ENCODE results near the gene TNFSF9. TPM values are rescaled to one million over a fixed set of nuclear protein-coding genes. Genes with fewer than 3 reads are reported as not detected.

The TNFSF9 gene
- total RNA-seq, 3 donors from 2014 or later (not counting 1 experiment from before 2014, with no cell fraction given): 3.3 to 6.0 (median 5.6) TPM

DNA sequence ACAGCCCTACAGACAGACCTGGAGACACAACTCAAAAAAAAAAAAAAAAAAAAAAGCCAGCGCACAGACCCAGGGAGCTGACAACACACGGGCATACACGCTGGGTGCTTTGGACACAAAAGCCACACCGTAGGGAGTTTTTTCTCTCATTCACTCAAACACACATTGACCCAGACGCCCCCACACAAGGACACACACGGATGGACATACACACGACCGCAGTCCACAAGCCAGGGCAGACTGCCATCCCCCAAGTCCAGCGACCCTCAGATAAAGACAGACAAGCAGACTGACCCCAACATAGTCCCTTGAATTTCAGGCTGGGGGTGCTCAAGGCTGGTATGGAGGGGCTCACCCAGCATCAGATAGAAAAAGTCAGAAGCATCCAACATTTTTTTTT lies 16.7 kb upstream of the TNFSF9 start:
- no peaks in the 10 kb centered on the region for H3K9me3 Mint-ChIP-seq
- TF ChIP-seq, protein P1, sequence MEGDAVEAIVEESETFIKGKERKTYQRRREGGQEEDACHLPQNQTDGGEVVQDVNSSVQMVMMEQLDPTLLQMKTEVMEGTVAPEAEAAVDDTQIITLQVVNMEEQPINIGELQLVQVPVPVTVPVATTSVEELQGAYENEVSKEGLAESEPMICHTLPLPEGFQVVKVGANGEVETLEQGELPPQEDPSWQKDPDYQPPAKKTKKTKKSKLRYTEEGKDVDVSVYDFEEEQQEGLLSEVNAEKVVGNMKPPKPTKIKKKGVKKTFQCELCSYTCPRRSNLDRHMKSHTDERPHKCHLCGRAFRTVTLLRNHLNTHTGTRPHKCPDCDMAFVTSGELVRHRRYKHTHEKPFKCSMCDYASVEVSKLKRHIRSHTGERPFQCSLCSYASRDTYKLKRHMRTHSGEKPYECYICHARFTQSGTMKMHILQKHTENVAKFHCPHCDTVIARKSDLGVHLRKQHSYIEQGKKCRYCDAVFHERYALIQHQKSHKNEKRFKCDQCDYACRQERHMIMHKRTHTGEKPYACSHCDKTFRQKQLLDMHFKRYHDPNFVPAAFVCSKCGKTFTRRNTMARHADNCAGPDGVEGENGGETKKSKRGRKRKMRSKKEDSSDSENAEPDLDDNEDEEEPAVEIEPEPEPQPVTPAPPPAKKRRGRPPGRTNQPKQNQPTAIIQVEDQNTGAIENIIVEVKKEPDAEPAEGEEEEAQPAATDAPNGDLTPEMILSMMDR (IDR thresholded peaks at IDR 0.05): no peak
- intact Hi-C loops (cut with micrococcal nuclease): no loop called here
- peaks cover 28 to 35% of the 10 kb centered on the region in 2 donors for H3K4me1 Mint-ChIP-seq
- H3K4me3 ChIP-seq (ENCODE audit: low read length): no peak overlapping the region
- no peaks in the 10 kb centered on the region for H3K27me3 ChIP-seq (ENCODE audit: control insufficient read depth, insufficient read depth, low read length)
- no peak for DNase-seq
- no peaks in the 10 kb centered on the region for H3K27me3 Mint-ChIP-seq (ENCODE audit: low read depth in 2 of 2)
- H3K9me3 ChIP-seq (ENCODE audit: control insufficient read depth, insufficient read depth, low read length): no peaks in the 10 kb centered on the region
- no peak overlapping the region for H3K27ac ChIP-seq (ENCODE audit: low read length)
- peaks cover 33% of the 10 kb centered on the region for H3K4me1 ChIP-seq (ENCODE audit: control insufficient read depth, insufficient read depth, low read length)
- whole genome bisulfite sequencing (ENCODE audit: insufficient coverage): 88% methylated on average over 8 of the region's 9 CpGs
- no peaks in the 10 kb centered on the region for H3K36me3 ChIP-seq (ENCODE audit: control insufficient read depth, insufficient read depth, low read length)
- H3K27ac Mint-ChIP-seq: no peak overlapping the region
- H3K36me3 Mint-ChIP-seq: no peaks in the 10 kb centered on the region
- H3K4me3 Mint-ChIP-seq: peak overlapping the region; percentile 50
- no peak for ATAC-seq

DNA sequence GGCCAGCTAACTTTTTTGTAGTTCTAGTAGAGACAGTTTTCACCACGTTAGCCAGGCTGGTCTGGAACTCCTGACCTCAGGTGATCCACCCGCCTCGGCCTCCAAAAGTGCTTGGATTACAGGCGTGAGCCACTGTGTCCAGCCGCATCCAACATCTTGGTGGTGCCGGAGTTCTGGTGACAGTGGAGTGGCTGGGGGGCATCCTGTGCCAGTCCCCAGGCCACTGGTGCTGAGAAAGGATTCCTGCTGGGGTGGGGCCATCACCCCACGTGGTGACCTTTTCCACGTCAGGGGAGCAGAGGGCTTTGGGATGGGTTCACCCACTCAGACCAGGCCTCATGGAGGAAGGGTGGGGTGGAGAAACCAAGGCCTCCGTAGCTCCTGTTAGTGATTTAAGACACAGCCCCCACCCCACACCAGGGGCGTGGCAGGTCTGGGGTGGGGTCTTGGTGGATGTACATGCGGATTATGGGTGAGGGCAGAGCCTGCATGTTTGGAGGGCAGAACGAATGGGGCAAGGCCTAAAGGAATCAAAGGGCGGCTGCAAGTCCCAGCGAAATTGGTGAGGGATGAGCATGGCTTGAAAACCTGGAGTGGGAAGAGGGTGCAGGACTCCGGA lies 15.8 kb upstream of the TNFSF9 start:
- peaks cover 28 to 35% of the 10 kb centered on the region in 2 donors for H3K4me1 Mint-ChIP-seq
- no peaks in the 10 kb centered on the region for H3K36me3 ChIP-seq (ENCODE audit: control insufficient read depth, insufficient read depth, low read length)
- peaks cover 33% of the 10 kb centered on the region for H3K4me1 ChIP-seq (ENCODE audit: control insufficient read depth, insufficient read depth, low read length)
- DNase-seq (no peak), ATAC-seq (no peak)
- H3K27me3 Mint-ChIP-seq (ENCODE audit: low read depth in 2 of 2): no peaks in the 10 kb centered on the region
- 90% methylated on average over 14 of the region's 15 CpGs for WGBS (ENCODE audit: insufficient coverage)
- H3K4me3 ChIP-seq (ENCODE audit: low read length): no peak overlapping the region
- H3K9me3 ChIP-seq (ENCODE audit: control insufficient read depth, insufficient read depth, low read length): no peaks in the 10 kb centered on the region
- peak overlapping the region; percentile 63 for H3K4me3 Mint-ChIP-seq
- H3K27ac ChIP-seq (ENCODE audit: low read length): no peak overlapping the region
- peak overlapping the region in 1 of 2 donors; percentile 41 for H3K27ac Mint-ChIP-seq
- intact Hi-C loops (cut with micrococcal nuclease): loop anchor here (5.0 kb wide), 1 partner anchor 222 kb away; the partner anchor contains the start of genes GPR108 and TRIP10
- no peaks in the 10 kb centered on the region for H3K27me3 ChIP-seq (ENCODE audit: control insufficient read depth, insufficient read depth, low read length)
- H3K9me3 Mint-ChIP-seq: no peaks in the 10 kb centered on the region
- TF ChIP-seq, protein P1 (IDR thresholded peaks at IDR 0.05): no peak
- H3K36me3 Mint-ChIP-seq: no peaks in the 10 kb centered on the region

DNA sequence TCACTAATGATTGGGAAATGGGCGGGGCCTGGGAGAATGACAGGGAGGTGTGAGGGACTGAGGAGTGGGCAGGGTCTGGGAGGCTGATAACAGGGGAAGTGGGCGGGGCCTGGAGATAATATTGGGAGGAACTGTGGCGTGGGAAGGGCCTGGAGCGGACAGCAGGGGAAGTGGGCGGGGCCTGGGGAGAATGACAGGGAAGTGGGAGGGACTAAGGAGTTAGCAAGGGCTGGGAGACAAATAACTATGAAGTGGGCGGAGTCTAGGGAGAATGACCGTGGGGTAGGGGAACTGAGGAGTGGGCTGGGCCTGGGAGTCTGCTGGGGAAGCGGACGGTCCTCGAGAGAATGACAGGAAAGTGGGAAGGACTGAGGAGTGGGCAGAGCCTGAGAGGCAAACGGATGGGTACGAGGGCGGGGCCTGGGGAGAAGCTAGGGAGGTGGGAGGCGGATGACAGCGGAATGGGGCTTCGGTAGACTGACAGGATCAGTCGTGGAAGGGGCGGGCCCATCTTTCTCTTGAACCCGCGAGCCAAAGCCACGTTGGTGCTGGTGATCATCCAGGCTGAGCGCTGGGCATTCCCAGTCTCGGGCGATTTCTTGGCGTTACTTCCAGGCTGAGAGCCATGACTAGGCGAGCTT lies 14.7 kb upstream of the TNFSF9 start:
- Histone ChIP-seq H3K4me1 (ENCODE audit: control insufficient read depth, insufficient read depth, low read length) (peaks cover 33% of the 10 kb centered on the region), H3K27me3 (ENCODE audit: control insufficient read depth, insufficient read depth, low read length) (no peaks in the 10 kb centered on the region), H3K4me3 (ENCODE audit: low read length) (peak overlapping the region; percentile 89), H3K9me3 (ENCODE audit: control insufficient read depth, insufficient read depth, low read length) (no peaks in the 10 kb centered on the region), H3K27ac (ENCODE audit: low read length) (no peak overlapping the region), H3K36me3 (ENCODE audit: control insufficient read depth, insufficient read depth, low read length) (no peaks in the 10 kb centered on the region)
- Mint-ChIP-seq H3K4me3 (peak overlapping the region; percentile 95), H3K27me3 (ENCODE audit: low read depth in 2 of 2) (no peaks in the 10 kb centered on the region), H3K27ac (peak overlapping the region; percentile 67 to 97), H3K9me3 (no peaks in the 10 kb centered on the region), H3K36me3 (no peaks in the 10 kb centered on the region), H3K4me1 (peaks cover 28 to 35% of the 10 kb centered on the region in 2 donors)
- intact Hi-C loops (cut with micrococcal nuclease): loop anchor here (1.0 to 5.0 kb wide), 2 partner anchors 221 to 347 kb away; partner anchors contain the start of genes GPR108 and TRIP10
- 1% methylated on average over 26 of the region's 26 CpGs for WGBS (ENCODE audit: insufficient coverage)
- DNase-seq: peak; percentile 54 to 84
- TF ChIP-seq, protein P1 (IDR thresholded peaks at IDR 0.05): no peak
- ATAC-seq: peak; percentile 62 to 68 (median 67)
